Liver (tissue), 9 donors: ENCODE measurements around the gene DLL1. TPM values are rescaled to one million over a fixed set of nuclear protein-coding genes. Genes with fewer than 3 reads are reported as not detected.

Experiments used
- DNase-seq: peaks from one replicate; pipeline ENCODE4 v3.0.0-alpha.2; 2017; ENCODE audit warnings: low spot score
- H3K27ac ChIP-seq, 2 donors: one replicate each; pipeline ENCODE4 v1.7.0; 2013; ENCODE audit warnings: inconsistent platforms in 2 of 2, low read length in 2 of 2, control low read depth in 1 of 2, low read depth in 1 of 2, mild to moderate bottlenecking in 1 of 2
- H3K27me3 ChIP-seq, 4 donors: one replicate each; pipeline versions ENCODE4 v1.6.1 to v1.7.0; 2013; ENCODE audit warnings: low read length in 3 of 4, inconsistent platforms in 1 of 4, mild to moderate bottlenecking in 1 of 4, moderate library complexity in 1 of 4; ENCODE audit not compliant: control insufficient read depth in 4 of 4, insufficient read depth in 4 of 4
- H3K36me3 ChIP-seq, 4 donors: one replicate each; pipeline versions ENCODE4 v1.6.1 to v1.7.0; 2013; ENCODE audit warnings: low read length in 3 of 4, mild to moderate bottlenecking in 3 of 4, low read depth in 1 of 4, moderate library complexity in 1 of 4; ENCODE audit not compliant: control insufficient read depth in 4 of 4, insufficient read depth in 3 of 4
- H3K4me1 ChIP-seq, 4 donors: one replicate each; pipeline versions ENCODE4 v1.6.1 to v1.7.0; 2013; ENCODE audit warnings: low read length in 3 of 4, mild to moderate bottlenecking in 3 of 4, moderate library complexity in 1 of 4; ENCODE audit not compliant: control insufficient read depth in 4 of 4, insufficient read depth in 4 of 4
- H3K4me3 ChIP-seq, 3 donors: one replicate each; pipeline versions ENCODE4 v1.6.1 to v1.7.0; 2013; ENCODE audit warnings: low read length in 3 of 3, control low read depth in 1 of 3, low read depth in 1 of 3, mild to moderate bottlenecking in 1 of 3
- H3K9ac ChIP-seq, 2 donors: one replicate each; pipeline ENCODE4 v1.7.0; 2013; ENCODE audit warnings: low read length in 2 of 2, mild to moderate bottlenecking in 2 of 2, moderate library complexity in 2 of 2, control low read depth in 1 of 2, low read depth in 1 of 2
- H3K9me3 ChIP-seq, 4 donors: one replicate each; pipeline versions ENCODE4 v1.6.1 to v1.7.0; 2013; ENCODE audit warnings: low read length in 3 of 4; ENCODE audit not compliant: control insufficient read depth in 4 of 4
- EGR1 ChIP-seq, 2 donors: IDR thresholded peaks; 2 replicates each; pipeline ENCODE4 v1.6.1; 2016 to 2018; ENCODE audit warnings: antibody characterized with exemption in 2 of 2, low read depth in 2 of 2
- FOXA1 ChIP-seq: IDR thresholded peaks from 2 replicates; pipeline ENCODE4 v1.6.1; 2016; ENCODE audit warnings: antibody characterized with exemption
- FOXA2 ChIP-seq: IDR thresholded peaks from 2 replicates; pipeline ENCODE4 v1.6.1; 2016; ENCODE audit warnings: antibody characterized with exemption
- GABPA ChIP-seq, 2 donors: IDR thresholded peaks in 1 of 2; conservative IDR thresholded peaks in 1 of 2; 2 replicates each; pipeline ENCODE4 v1.6.1; 2016; ENCODE audit warnings: antibody characterized with exemption in 2 of 2, mild to moderate bottlenecking in 1 of 2, moderate library complexity in 1 of 2
- HNF4A ChIP-seq, 2 donors: conservative IDR thresholded peaks; 2 replicates each; pipeline ENCODE4 v1.6.1; 2016; ENCODE audit warnings: antibody characterized with exemption in 2 of 2, mild to moderate bottlenecking in 2 of 2
- HNF4G ChIP-seq: IDR thresholded peaks from 2 replicates; pipeline ENCODE4 v1.6.1; 2016; ENCODE audit warnings: antibody characterized with exemption
- JUND ChIP-seq, 2 donors: IDR thresholded peaks; 2 replicates each; pipeline ENCODE4 v1.6.1; 2016; ENCODE audit warnings: antibody characterized with exemption in 2 of 2
- NR2F2 ChIP-seq: IDR thresholded peaks from 2 replicates; pipeline ENCODE4 v1.6.1; 2016; ENCODE audit warnings: antibody characterized with exemption
- RAD21 ChIP-seq, 2 donors: IDR thresholded peaks; 2 replicates each; pipeline ENCODE4 v1.6.1; 2016; ENCODE audit warnings: antibody characterized with exemption in 2 of 2, mild to moderate bottlenecking in 2 of 2
- RXRA ChIP-seq, 2 donors: IDR thresholded peaks; 2 replicates each; pipeline ENCODE4 v1.6.1; 2017 to 2018; ENCODE audit warnings: antibody characterized with exemption in 2 of 2, mild to moderate bottlenecking in 1 of 2
- SP1 ChIP-seq: IDR thresholded peaks from 2 replicates; pipeline ENCODE4 v1.6.1; 2018; ENCODE audit warnings: antibody characterized with exemption, mild to moderate bottlenecking
- TAF1 ChIP-seq: conservative IDR thresholded peaks from 2 replicates; pipeline ENCODE4 v1.6.1; 2016; ENCODE audit warnings: antibody characterized with exemption, mild to moderate bottlenecking
- YY1 ChIP-seq: IDR thresholded peaks from 2 replicates; pipeline ENCODE4 v1.6.1; 2016; ENCODE audit warnings: antibody characterized with exemption, mild to moderate bottlenecking
- WGBS: extraction: QIAGEN DNeasy Blood & Tissue Kit; methylation state at CpG from one replicate; pipeline ENCODE4 v1.1.7; 2013; 5-methylcytosine and 5-hydroxymethylcytosine counted together
- polyA plus RNA-seq, 2 donors: library from polyadenylated mRNA; stranded (reverse) in 1 of 2; unstranded in 1 of 2; fragments of 200-250 nt in 1 of 2; fragments of >200 nt in 1 of 2; fragmentation: Nextera tagmentation in 1 of 2; extraction: Ambion mirVana in 1 of 2; gene quantifications; one replicate each; pipeline versions ENCODE4 v1.2.1 to v1.2.3, GENCODE V29; 2013 to 2015
- total RNA-seq, 2 donors: library from RNA; depleted of rRNA; stranded (reverse); fragments of >200 nt; gene quantifications; one replicate each; pipeline ENCODE4 v1.2.3, GENCODE V29; 2014
- TF ChIP-seq, protein P1 (sequence below): IDR thresholded peaks from 2 replicates; pipeline ENCODE4 v1.6.1; 2016; ENCODE audit warnings: antibody characterized with exemption
- TF ChIP-seq, protein P2 (sequence below): IDR thresholded peaks from 2 replicates; pipeline ENCODE4 v1.6.1; 2016; ENCODE audit warnings: antibody characterized with exemption
- TF ChIP-seq, protein P3 (sequence below): IDR thresholded peaks from 2 replicates; pipeline ENCODE4 v1.6.1; 2016; ENCODE audit warnings: antibody characterized with exemption, mild to moderate bottlenecking
- TF ChIP-seq, protein P4 (sequence below): fragments of 150-350 bp; IDR thresholded peaks from 2 replicates; pipeline ENCODE4 v1.5.1; 2017; ENCODE audit warnings: improper control_type of control experiment, low read depth, low read length; ENCODE audit not compliant: missing input control
- TF ChIP-seq, protein P5 (sequence below): IDR thresholded peaks from 2 replicates; pipeline ENCODE4 v1.6.1; 2016; ENCODE audit warnings: antibody characterized with exemption
- donor health status: healthy.
- donor health status: healthy.
- donor health status: healthy.
- donor health status: healthy.
- donor health status: healthy.

Gene DLL1
- total and polyA plus RNA-seq, 4 donors = 1.0 to 2.3 (median 1.7) TPM

DNA sequence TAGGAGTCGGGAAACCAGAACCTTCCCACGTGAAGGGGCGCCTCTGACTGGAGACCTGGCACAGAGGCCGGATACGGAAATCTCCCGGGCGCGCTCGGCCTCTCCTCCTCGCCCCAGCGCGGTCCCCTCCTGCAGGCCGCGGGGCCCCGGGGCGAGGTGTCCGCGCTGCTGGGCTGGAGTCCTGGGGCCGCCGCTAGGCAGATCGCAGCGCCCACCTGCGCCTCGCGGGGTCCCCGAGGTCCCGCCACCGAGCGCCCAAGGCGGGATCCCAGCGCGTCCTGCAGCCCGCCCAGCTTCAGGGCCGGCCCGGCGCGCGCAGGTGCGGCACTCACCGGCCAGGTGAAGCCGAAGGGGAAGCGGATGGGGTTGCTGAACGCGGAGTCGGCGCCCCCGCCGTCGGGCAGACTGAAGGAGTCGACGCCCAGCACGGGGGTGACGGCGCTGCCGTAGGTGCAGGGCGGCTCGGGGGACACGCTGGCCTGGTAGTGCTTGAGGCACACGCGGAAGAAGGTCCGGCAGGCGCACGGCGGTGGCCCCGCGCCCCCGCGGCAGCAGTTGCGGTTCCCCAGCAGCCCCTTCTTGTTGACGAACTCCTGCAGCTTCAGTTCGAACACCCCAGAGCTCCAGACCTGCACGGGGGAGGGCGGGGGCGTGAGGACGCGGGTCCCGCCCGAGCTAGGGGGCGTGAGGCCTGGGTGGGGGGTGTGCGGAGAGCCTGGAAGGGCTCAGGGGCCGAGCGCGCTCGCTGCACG lies 1.5 kb downstream of the DLL1 start:
- Histone ChIP-seq H3K4me3 (peak overlapping the region in 2 of 3 donors; percentile 34 to 69), H3K27me3 (peaks cover 0 to 13% (median 8%) of the 10 kb centered on the region in 4 donors), H3K27ac (peak overlapping the region; percentile 15 to 53), H3K9me3 (no peaks in the 10 kb centered on the region), H3K9ac (no peak overlapping the region), H3K36me3 (peaks cover 0 to 2% (median 0%) of the 10 kb centered on the region in 4 donors), H3K4me1 (peaks cover 10 to 57% (median 25%) of the 10 kb centered on the region in 4 donors)
- DNase-seq = no peak
- 4% methylated on average over 85 of the region's 85 CpGs for WGBS
- TF ChIP-seq, protein P1, sequence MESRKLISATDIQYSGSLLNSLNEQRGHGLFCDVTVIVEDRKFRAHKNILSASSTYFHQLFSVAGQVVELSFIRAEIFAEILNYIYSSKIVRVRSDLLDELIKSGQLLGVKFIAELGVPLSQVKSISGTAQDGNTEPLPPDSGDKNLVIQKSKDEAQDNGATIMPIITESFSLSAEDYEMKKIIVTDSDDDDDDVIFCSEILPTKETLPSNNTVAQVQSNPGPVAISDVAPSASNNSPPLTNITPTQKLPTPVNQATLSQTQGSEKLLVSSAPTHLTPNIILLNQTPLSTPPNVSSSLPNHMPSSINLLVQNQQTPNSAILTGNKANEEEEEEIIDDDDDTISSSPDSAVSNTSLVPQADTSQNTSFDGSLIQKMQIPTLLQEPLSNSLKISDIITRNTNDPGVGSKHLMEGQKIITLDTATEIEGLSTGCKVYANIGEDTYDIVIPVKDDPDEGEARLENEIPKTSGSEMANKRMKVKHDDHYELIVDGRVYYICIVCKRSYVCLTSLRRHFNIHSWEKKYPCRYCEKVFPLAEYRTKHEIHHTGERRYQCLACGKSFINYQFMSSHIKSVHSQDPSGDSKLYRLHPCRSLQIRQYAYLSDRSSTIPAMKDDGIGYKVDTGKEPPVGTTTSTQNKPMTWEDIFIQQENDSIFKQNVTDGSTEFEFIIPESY = no peak
- TF ChIP-seq NR2F2 (no peak), FOXA1 (no peak), YY1 (no peak), EGR1 (IDR thresholded peaks at IDR 0.05; ENCODE audit: low read depth in 2 of 2) (no peak), HNF4A (conservative IDR thresholded peaks at IDR 0.05) (no peak), HNF4G (no peak), GABPA (IDR thresholded peaks at IDR 0.05 in 1 of 2, conservative IDR thresholded peaks at IDR 0.05 in 1 of 2) (no peak), FOXA2 (no peak), JUND (IDR thresholded peaks at IDR 0.05) (no peak), RAD21 (IDR thresholded peaks at IDR 0.05) (no peak), TAF1 (no peak), RXRA (IDR thresholded peaks at IDR 0.05) (no peak), SP1 (no peak)
- TF ChIP-seq, protein P2, sequence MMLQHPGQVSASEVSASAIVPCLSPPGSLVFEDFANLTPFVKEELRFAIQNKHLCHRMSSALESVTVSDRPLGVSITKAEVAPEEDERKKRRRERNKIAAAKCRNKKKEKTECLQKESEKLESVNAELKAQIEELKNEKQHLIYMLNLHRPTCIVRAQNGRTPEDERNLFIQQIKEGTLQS = no peak
- TF ChIP-seq, protein P3, sequence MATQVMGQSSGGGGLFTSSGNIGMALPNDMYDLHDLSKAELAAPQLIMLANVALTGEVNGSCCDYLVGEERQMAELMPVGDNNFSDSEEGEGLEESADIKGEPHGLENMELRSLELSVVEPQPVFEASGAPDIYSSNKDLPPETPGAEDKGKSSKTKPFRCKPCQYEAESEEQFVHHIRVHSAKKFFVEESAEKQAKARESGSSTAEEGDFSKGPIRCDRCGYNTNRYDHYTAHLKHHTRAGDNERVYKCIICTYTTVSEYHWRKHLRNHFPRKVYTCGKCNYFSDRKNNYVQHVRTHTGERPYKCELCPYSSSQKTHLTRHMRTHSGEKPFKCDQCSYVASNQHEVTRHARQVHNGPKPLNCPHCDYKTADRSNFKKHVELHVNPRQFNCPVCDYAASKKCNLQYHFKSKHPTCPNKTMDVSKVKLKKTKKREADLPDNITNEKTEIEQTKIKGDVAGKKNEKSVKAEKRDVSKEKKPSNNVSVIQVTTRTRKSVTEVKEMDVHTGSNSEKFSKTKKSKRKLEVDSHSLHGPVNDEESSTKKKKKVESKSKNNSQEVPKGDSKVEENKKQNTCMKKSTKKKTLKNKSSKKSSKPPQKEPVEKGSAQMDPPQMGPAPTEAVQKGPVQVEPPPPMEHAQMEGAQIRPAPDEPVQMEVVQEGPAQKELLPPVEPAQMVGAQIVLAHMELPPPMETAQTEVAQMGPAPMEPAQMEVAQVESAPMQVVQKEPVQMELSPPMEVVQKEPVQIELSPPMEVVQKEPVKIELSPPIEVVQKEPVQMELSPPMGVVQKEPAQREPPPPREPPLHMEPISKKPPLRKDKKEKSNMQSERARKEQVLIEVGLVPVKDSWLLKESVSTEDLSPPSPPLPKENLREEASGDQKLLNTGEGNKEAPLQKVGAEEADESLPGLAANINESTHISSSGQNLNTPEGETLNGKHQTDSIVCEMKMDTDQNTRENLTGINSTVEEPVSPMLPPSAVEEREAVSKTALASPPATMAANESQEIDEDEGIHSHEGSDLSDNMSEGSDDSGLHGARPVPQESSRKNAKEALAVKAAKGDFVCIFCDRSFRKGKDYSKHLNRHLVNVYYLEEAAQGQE = no peak
- TF ChIP-seq, protein P4, sequence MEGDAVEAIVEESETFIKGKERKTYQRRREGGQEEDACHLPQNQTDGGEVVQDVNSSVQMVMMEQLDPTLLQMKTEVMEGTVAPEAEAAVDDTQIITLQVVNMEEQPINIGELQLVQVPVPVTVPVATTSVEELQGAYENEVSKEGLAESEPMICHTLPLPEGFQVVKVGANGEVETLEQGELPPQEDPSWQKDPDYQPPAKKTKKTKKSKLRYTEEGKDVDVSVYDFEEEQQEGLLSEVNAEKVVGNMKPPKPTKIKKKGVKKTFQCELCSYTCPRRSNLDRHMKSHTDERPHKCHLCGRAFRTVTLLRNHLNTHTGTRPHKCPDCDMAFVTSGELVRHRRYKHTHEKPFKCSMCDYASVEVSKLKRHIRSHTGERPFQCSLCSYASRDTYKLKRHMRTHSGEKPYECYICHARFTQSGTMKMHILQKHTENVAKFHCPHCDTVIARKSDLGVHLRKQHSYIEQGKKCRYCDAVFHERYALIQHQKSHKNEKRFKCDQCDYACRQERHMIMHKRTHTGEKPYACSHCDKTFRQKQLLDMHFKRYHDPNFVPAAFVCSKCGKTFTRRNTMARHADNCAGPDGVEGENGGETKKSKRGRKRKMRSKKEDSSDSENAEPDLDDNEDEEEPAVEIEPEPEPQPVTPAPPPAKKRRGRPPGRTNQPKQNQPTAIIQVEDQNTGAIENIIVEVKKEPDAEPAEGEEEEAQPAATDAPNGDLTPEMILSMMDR = no peak
- TF ChIP-seq, protein P5, sequence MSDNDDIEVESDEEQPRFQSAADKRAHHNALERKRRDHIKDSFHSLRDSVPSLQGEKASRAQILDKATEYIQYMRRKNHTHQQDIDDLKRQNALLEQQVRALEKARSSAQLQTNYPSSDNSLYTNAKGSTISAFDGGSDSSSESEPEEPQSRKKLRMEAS = no peak
